ENCODE measurements around the gene PTPRCAP. TPM values are rescaled to one million over a fixed set of nuclear protein-coding genes. Genes with fewer than 3 reads are reported as not detected.

Gene PTPRCAP
- polyA plus RNA-seq, 3 donors, result 2.1 to 14.3 (median 2.8) TPM

- 96% methylated on average over 14 of the region's 14 CpGs for WGBS (ENCODE audit: insufficient coverage)
- no peak overlapping the region for H3K27ac Mint-ChIP-seq
- no peaks in the 10 kb centered on the region for H3K36me3 Mint-ChIP-seq
- Histone ChIP-seq H2AFZ (ENCODE audit: insufficient read depth, low read depth, low read length, poor library complexity, severe bottlenecking) (no peak overlapping the region), H3K4me2 (replicated peaks; ENCODE audit: extremely low read depth, low read length, poor library complexity, severe bottlenecking) (no peak overlapping the region), H3K36me3 (replicated peaks in 1 of 2; ENCODE audit: control insufficient read depth in 1 of 2, insufficient read depth in 2 of 2, low read length in 2 of 2) (no peaks in the 10 kb centered on the region), H3K27me3 (ENCODE audit: control insufficient read depth in 2 of 2, insufficient read depth in 2 of 2, low read length in 2 of 2) (no peaks in the 10 kb centered on the region), H4K20me1 (ENCODE audit: insufficient read depth, low read length) (no peaks in the 10 kb centered on the region), H3K9ac (ENCODE audit: insufficient read depth, low read length, poor library complexity, severe bottlenecking) (no peak overlapping the region), H3K27ac (ENCODE audit: low read depth in 1 of 2, low read length in 2 of 2) (no peak overlapping the region), H3K9me3 (replicated peaks in 1 of 2; ENCODE audit: control insufficient read depth in 1 of 2, insufficient read depth in 1 of 2, low read length in 2 of 2) (no peaks in the 10 kb centered on the region), H3K79me2 (ENCODE audit: insufficient read depth, low read length) (no peaks in the 10 kb centered on the region), H3K4me1 (ENCODE audit: control insufficient read depth in 1 of 2, insufficient read depth in 2 of 2, low read length in 2 of 2) (peaks cover 25 to 41% of the 10 kb centered on the region in 2 donors), H3K4me3 (replicated peaks in 1 of 3; ENCODE audit: low read depth in 2 of 3, low read length in 3 of 3) (no peak overlapping the region)
- TF ChIP-seq CTCF (IDR thresholded peaks at IDR 0.05), result no peak
- peaks cover 0 to 2% (median under 1%) of the 10 kb centered on the region in 3 donors for H3K27me3 Mint-ChIP-seq (ENCODE audit: low read depth in 3 of 3)
- peaks cover 23% of the 10 kb centered on the region for H3K4me1 Mint-ChIP-seq
- H3K9me3 Mint-ChIP-seq, result no peaks in the 10 kb centered on the region
- intact Hi-C loops (cut with micrococcal nuclease), result no loop called here
- no peak for DNase-seq
- no peak overlapping the region for H3K4me3 Mint-ChIP-seq
Measured at GRCh38 chr11:67451658-67451976, 14.1 kb upstream of the PTPRCAP start.

- no peaks in the 10 kb centered on the region for H3K36me3 ChIP-seq (replicated peaks in 1 of 2; ENCODE audit: control insufficient read depth in 1 of 2, insufficient read depth in 2 of 2, low read length in 2 of 2)
- Mint-ChIP-seq H3K36me3 (no peaks in the 10 kb centered on the region), H3K4me1 (peaks cover 23% of the 10 kb centered on the region), H3K27me3 (ENCODE audit: low read depth in 3 of 3) (peaks cover 0 to 2% (median 2%) of the 10 kb centered on the region in 3 donors), H3K4me3 (no peak overlapping the region), H3K9me3 (no peaks in the 10 kb centered on the region), H3K27ac (peak overlapping the region in 1 of 7 donors; percentile 63)
- no peaks in the 10 kb centered on the region for H3K79me2 ChIP-seq (ENCODE audit: insufficient read depth, low read length)
- no peak overlapping the region for H3K27ac ChIP-seq (ENCODE audit: low read depth in 1 of 2, low read length in 2 of 2)
- H3K9ac ChIP-seq (ENCODE audit: insufficient read depth, low read length, poor library complexity, severe bottlenecking), result no peak overlapping the region
- H3K4me2 ChIP-seq (replicated peaks; ENCODE audit: extremely low read depth, low read length, poor library complexity, severe bottlenecking), result no peak overlapping the region
- H2AFZ ChIP-seq (ENCODE audit: insufficient read depth, low read depth, low read length, poor library complexity, severe bottlenecking), result no peak overlapping the region
- DNase-seq, result no peak
- intact Hi-C loops (cut with micrococcal nuclease), result no loop called here
- H3K27me3 ChIP-seq (ENCODE audit: control insufficient read depth in 2 of 2, insufficient read depth in 2 of 2, low read length in 2 of 2), result no peaks in the 10 kb centered on the region
- no peaks in the 10 kb centered on the region for H3K9me3 ChIP-seq (replicated peaks in 1 of 2; ENCODE audit: control insufficient read depth in 1 of 2, insufficient read depth in 1 of 2, low read length in 2 of 2)
- H4K20me1 ChIP-seq (ENCODE audit: insufficient read depth, low read length), result no peaks in the 10 kb centered on the region
- TF ChIP-seq CTCF (IDR thresholded peaks at IDR 0.05), result no peak
- H3K4me3 ChIP-seq (replicated peaks in 1 of 3; ENCODE audit: low read depth in 2 of 3, low read length in 3 of 3), result no peak overlapping the region
- 89% methylated on average over 19 of the region's 25 CpGs for WGBS (ENCODE audit: insufficient coverage)
- H3K4me1 ChIP-seq (ENCODE audit: control insufficient read depth in 1 of 2, insufficient read depth in 2 of 2, low read length in 2 of 2), result peaks cover 25 to 41% of the 10 kb centered on the region in 2 donors
Measured at GRCh38 chr11:67450796-67451657, 13.5 kb upstream of the PTPRCAP start.
